Suprapubic skin (tissue), 4 donors: ENCODE measurements around the gene NYAP2.

Experiments used
- POLR2A ChIP-seq, 2 donors: fragments of 450-650 bp; IDR thresholded peaks; one replicate each; pipeline ENCODE4 v1.6.1; 2017; ENCODE audit warnings: antibody characterized with exemption in 2 of 2, mild to moderate bottlenecking in 2 of 2, moderate library complexity in 2 of 2
- POLR2AphosphoS5 ChIP-seq, 3 donors: sonication (generic); formaldehyde crosslinking; IDR thresholded peaks; one replicate each; pipeline ENCODE4 v1.6.1; 2017; ENCODE audit warnings: antibody characterized with exemption in 3 of 3
- TF ChIP-seq, protein P1 (sequence below), 2 donors: fragments of 200-600 bp in 1 of 2; fragments of 450-650 bp in 1 of 2; sonication (generic) in 1 of 2; IDR thresholded peaks; one replicate each; pipeline ENCODE4 v1.5.1; 2016 to 2019; ENCODE audit warnings: antibody characterized with exemption in 2 of 2, mild to moderate bottlenecking in 1 of 2, moderate library complexity in 1 of 2

DNA sequence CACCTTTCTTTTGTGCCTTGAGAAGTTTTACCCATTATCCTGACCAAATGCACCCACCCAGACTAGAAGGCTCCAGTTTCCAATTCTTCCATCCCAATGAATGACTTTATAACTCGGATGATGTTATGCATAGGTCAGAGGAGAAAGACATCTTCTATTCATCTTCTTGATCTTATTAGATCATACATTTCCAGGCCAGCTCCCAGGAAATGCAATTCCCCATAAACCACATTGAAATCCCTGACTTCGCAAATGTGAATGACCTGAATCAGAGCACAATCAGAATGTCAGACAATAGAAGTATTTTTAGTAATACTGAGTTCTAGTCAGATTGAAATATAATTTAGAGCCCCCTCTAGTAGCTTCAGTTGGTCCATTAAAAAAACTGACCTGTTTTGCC is 62.9 kb downstream of the NYAP2 start:
- TF ChIP-seq, protein P1, sequence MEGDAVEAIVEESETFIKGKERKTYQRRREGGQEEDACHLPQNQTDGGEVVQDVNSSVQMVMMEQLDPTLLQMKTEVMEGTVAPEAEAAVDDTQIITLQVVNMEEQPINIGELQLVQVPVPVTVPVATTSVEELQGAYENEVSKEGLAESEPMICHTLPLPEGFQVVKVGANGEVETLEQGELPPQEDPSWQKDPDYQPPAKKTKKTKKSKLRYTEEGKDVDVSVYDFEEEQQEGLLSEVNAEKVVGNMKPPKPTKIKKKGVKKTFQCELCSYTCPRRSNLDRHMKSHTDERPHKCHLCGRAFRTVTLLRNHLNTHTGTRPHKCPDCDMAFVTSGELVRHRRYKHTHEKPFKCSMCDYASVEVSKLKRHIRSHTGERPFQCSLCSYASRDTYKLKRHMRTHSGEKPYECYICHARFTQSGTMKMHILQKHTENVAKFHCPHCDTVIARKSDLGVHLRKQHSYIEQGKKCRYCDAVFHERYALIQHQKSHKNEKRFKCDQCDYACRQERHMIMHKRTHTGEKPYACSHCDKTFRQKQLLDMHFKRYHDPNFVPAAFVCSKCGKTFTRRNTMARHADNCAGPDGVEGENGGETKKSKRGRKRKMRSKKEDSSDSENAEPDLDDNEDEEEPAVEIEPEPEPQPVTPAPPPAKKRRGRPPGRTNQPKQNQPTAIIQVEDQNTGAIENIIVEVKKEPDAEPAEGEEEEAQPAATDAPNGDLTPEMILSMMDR (IDR thresholded peaks at IDR 0.05), result no peak
- TF ChIP-seq POLR2A (IDR thresholded peaks at IDR 0.05) (no peak), POLR2AphosphoS5 (IDR thresholded peaks at IDR 0.05) (no peak)
